Gastroesophageal sphincter (tissue), 4 donors: ENCODE data around the gene GRIA4. TPM values are rescaled to one million over a fixed set of nuclear protein-coding genes. Genes with fewer than 3 reads are reported as not detected.

Source experiments
- ATAC-seq: fragments of 150-250 bp; one replicate; pipeline ENCODE4 v1.9.1; 2016; ENCODE audit warnings: mild to moderate bottlenecking, moderate library complexity
- H3K27ac ChIP-seq, 4 donors: fragments of 200-600 bp; sonication (generic) in 3 of 4; 1 replicate in 3 of 4; 2 replicates in 1 of 4; pipeline ENCODE4 v1.5.1; 2016 to 2019
- H3K27me3 ChIP-seq: fragments of 200-600 bp; sonication (generic); one replicate; pipeline ENCODE4 v1.5.1; 2019
- H3K36me3 ChIP-seq, 2 donors: fragments of 200-600 bp; sonication (generic); one replicate each; pipeline ENCODE4 v1.5.1; 2019; ENCODE audit warnings: control low read depth in 1 of 2
- H3K4me1 ChIP-seq, 3 donors: fragments of 200-600 bp; sonication (generic); 1 replicate in 2 of 3; 2 replicates in 1 of 3; pipeline ENCODE4 v1.5.1; 2016 to 2019; ENCODE audit warnings: control low read depth in 2 of 3
- H3K4me3 ChIP-seq, 2 donors: fragments of 200-600 bp; sonication (generic); one replicate each; pipeline ENCODE4 v1.5.1; 2019; ENCODE audit warnings: mild to moderate bottlenecking in 1 of 2, moderate library complexity in 1 of 2
- H3K9me3 ChIP-seq, 3 donors: fragments of 200-600 bp; sonication (generic); one replicate each; pipeline ENCODE4 v1.5.1; 2017 to 2019; ENCODE audit warnings: control low read depth in 2 of 3
- CTCF ChIP-seq, 4 experiments: fragments of 200-600 bp in 2 of 4; fragments of 450-650 bp in 2 of 4; sonication (generic) in 1 of 4; IDR thresholded peaks; one replicate each; pipeline ENCODE4 v1.5.1; 2017 to 2019; ENCODE audit warnings: antibody characterized with exemption in 4 of 4, mild to moderate bottlenecking in 2 of 4, moderate library complexity in 2 of 4
- EP300 ChIP-seq: sonication (generic); formaldehyde crosslinking; IDR thresholded peaks from one replicate; pipeline ENCODE4 v1.6.1; 2017; ENCODE audit warnings: antibody characterized with exemption, mild to moderate bottlenecking
- POLR2A ChIP-seq, 2 donors: fragments of 450-650 bp; IDR thresholded peaks; one replicate each; pipeline ENCODE4 v1.6.1; 2017; ENCODE audit warnings: antibody characterized with exemption in 2 of 2, mild to moderate bottlenecking in 2 of 2, moderate library complexity in 1 of 2
- POLR2AphosphoS5 ChIP-seq: sonication (generic); formaldehyde crosslinking; IDR thresholded peaks from one replicate; pipeline ENCODE4 v1.6.1; 2017; ENCODE audit warnings: antibody characterized with exemption
- WGBS, 2 donors: methylation state at CpG; one replicate each; pipeline ENCODE4 v1.1.5; 2018; ENCODE audit warnings: low coverage in 1 of 2; 5-methylcytosine and 5-hydroxymethylcytosine counted together
- total RNA-seq, 4 donors: library from RNA; depleted of rRNA; stranded (reverse); fragments of >200 nt; gene quantifications; one replicate each; pipeline ENCODE4 v1.1.0, GENCODE V29; 2016

The GRIA4 gene
- total RNA-seq, 4 donors from 2014 or later, result 0.47 to 1.2 TPM; not detected in 2

DNA sequence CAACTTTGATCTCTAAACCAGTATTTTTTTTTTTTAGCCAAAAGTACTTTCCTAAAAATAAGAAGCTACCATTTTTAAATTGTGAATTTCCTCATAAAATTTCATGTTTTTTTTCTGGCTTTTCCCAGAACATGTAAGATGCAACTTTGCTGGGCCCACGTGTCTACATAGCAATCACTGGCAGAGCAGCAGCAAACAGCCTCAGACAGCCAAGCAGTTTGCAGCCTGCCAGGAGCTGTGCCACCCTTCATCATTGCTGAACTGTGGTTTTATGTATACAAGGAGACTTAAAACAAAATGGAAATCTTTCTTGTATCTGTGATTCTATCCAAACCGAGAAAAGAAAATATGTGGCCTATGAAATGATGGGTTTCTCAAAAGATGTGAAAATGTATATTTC lies 110.2 kb downstream of the GRIA4 start:
- Histone ChIP-seq H3K27me3 (no peaks in the 10 kb centered on the region), H3K4me1 (no peaks in the 10 kb centered on the region), H3K36me3 (no peaks in the 10 kb centered on the region), H3K27ac (no peak overlapping the region), H3K9me3 (no peaks in the 10 kb centered on the region), H3K4me3 (no peak overlapping the region)
- TF ChIP-seq CTCF (IDR thresholded peaks at IDR 0.05) (no peak), POLR2AphosphoS5 (no peak), POLR2A (IDR thresholded peaks at IDR 0.05) (no peak), EP300 (no peak)
- 55 to 81% methylated on average over 2 of the region's 2 CpGs for WGBS, 2 donors
- ATAC-seq, result no peak

DNA sequence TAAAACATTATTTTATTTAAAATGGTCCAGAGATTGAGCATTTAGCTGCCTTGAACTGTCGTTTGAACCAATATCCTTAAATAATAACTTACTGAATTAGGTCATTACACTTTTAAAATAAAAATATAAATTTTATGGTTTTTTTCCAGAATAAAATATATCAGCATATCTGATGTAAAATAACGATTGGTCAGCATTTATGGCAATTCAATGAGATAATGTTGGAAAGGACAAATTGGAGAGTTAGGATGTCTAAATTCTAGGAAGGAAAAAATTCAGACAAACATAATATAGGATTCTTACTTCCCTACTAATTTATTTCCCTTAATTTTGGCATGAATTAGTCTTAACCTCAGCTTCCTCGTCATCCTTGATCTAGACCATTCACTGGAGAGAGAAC lies 113.4 kb downstream of the GRIA4 start:
- 74 to 85% methylated on average over 3 of the region's 3 CpGs for WGBS, 2 donors
- no peak for ATAC-seq
- Histone ChIP-seq H3K4me1 (no peaks in the 10 kb centered on the region), H3K4me3 (no peak overlapping the region), H3K27ac (no peak overlapping the region), H3K36me3 (no peaks in the 10 kb centered on the region), H3K9me3 (peaks cover 0 to 17% (median 0%) of the 10 kb centered on the region in 3 donors), H3K27me3 (no peaks in the 10 kb centered on the region)
- TF ChIP-seq EP300 (no peak), CTCF (IDR thresholded peaks at IDR 0.05) (no peak), POLR2A (IDR thresholded peaks at IDR 0.05) (no peak), POLR2AphosphoS5 (no peak)

- 42% methylated on average over 3 of the region's 3 CpGs for WGBS, 2 donors
- ATAC-seq, result no peak
- H3K4me3 ChIP-seq, result no peak overlapping the region
- H3K27ac ChIP-seq, result no peak overlapping the region
- H3K9me3 ChIP-seq, result peaks cover 0 to 15% (median 0%) of the 10 kb centered on the region in 3 donors
- H3K4me1 ChIP-seq, result peaks cover 0 to 9% (median 0%) of the 10 kb centered on the region in 3 donors
- H3K27me3 ChIP-seq, result no peaks in the 10 kb centered on the region
- TF ChIP-seq EP300 (no peak), CTCF (IDR thresholded peaks at IDR 0.05) (no peak), POLR2A (IDR thresholded peaks at IDR 0.05) (no peak), POLR2AphosphoS5 (no peak)
- no peaks in the 10 kb centered on the region for H3K36me3 ChIP-seq
Measured at GRCh38 chr11:105732611-105733010, 122.7 kb downstream of the GRIA4 start.

GRCh38 chr11:105734426-105734825 lies 124.6 kb downstream of the GRIA4 start:
- TF ChIP-seq POLR2A (IDR thresholded peaks at IDR 0.05), result no peak
- TF ChIP-seq POLR2AphosphoS5, result no peak
- no peak for TF ChIP-seq CTCF (IDR thresholded peaks at IDR 0.05)
- no peak for TF ChIP-seq EP300
- Histone ChIP-seq H3K36me3 (no peaks in the 10 kb centered on the region), H3K27ac (no peak overlapping the region), H3K27me3 (no peaks in the 10 kb centered on the region), H3K9me3 (peaks cover 0 to 5% (median 0%) of the 10 kb centered on the region in 3 donors), H3K4me1 (peaks cover 0 to 9% (median 0%) of the 10 kb centered on the region in 3 donors), H3K4me3 (no peak overlapping the region)
- 88% methylated on average over 1 of the region's 1 CpG; no CpG with 5 or more reads in 1 of the 2 donors for WGBS, 2 donors
- ATAC-seq, result no peak

- no peak for ATAC-seq
- Histone ChIP-seq H3K27ac (no peak overlapping the region), H3K36me3 (no peaks in the 10 kb centered on the region), H3K9me3 (no peaks in the 10 kb centered on the region), H3K4me3 (no peak overlapping the region), H3K27me3 (no peaks in the 10 kb centered on the region), H3K4me1 (no peaks in the 10 kb centered on the region)
- TF ChIP-seq EP300, result no peak
- no peak for TF ChIP-seq POLR2AphosphoS5
- no peak for TF ChIP-seq CTCF (IDR thresholded peaks at IDR 0.05)
- no peak for TF ChIP-seq POLR2A (IDR thresholded peaks at IDR 0.05)
- WGBS, 2 donors, result 78 to 86% methylated on average over 1 of the region's 1 CpG
Measured at GRCh38 chr11:105738251-105738650, 128.4 kb downstream of the GRIA4 start.
